Upper lobe of left lung (tissue), 4 donors: ENCODE measurements around the gene OSTC.

Experiments used
- EP300 ChIP-seq, 4 donors: sonication (generic); formaldehyde crosslinking; IDR thresholded peaks; one replicate each; pipeline ENCODE4 v1.5.1; 2017; ENCODE audit warnings: antibody characterized with exemption in 4 of 4, control low read depth in 2 of 4
- POLR2A ChIP-seq, 4 donors: fragments of 450-650 bp; IDR thresholded peaks; one replicate each; pipeline ENCODE4 v1.5.1; 2016 to 2017; ENCODE audit warnings: antibody characterized with exemption in 4 of 4, mild to moderate bottlenecking in 2 of 4
- TF ChIP-seq, protein P1 (sequence below), 6 experiments: fragments of 450-650 bp in 4 of 6; fragments of 200-600 bp in 2 of 6; sonication (generic) in 2 of 6; IDR thresholded peaks; one replicate each; pipeline ENCODE4 v1.5.1; 2016 to 2019; ENCODE audit warnings: antibody characterized with exemption in 6 of 6

DNA sequence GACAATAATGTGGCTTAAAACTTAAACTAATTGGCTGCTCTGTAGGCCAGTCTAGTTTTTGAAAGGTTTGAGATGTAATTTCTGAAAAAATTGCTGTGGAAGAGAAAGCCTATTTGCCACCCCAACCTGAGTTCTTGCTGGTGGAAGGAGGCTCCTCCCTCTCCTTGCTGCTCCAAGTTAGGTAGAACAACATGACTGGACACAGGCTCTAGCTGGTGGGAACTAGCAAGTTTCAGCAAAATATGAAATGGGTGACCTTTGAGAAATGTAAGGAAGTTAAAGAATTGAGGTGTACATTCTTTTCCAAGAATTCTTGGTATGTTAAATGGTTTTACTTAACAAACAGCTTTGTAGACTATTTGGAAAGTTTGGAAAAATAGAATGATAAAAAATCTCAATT, 22.0 kb upstream of the OSTC start:
- TF ChIP-seq, protein P1, sequence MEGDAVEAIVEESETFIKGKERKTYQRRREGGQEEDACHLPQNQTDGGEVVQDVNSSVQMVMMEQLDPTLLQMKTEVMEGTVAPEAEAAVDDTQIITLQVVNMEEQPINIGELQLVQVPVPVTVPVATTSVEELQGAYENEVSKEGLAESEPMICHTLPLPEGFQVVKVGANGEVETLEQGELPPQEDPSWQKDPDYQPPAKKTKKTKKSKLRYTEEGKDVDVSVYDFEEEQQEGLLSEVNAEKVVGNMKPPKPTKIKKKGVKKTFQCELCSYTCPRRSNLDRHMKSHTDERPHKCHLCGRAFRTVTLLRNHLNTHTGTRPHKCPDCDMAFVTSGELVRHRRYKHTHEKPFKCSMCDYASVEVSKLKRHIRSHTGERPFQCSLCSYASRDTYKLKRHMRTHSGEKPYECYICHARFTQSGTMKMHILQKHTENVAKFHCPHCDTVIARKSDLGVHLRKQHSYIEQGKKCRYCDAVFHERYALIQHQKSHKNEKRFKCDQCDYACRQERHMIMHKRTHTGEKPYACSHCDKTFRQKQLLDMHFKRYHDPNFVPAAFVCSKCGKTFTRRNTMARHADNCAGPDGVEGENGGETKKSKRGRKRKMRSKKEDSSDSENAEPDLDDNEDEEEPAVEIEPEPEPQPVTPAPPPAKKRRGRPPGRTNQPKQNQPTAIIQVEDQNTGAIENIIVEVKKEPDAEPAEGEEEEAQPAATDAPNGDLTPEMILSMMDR (IDR thresholded peaks at IDR 0.05) = no peak
- TF ChIP-seq POLR2A (IDR thresholded peaks at IDR 0.05) = no peak
- no peak for TF ChIP-seq EP300 (IDR thresholded peaks at IDR 0.05)
